ENCODE results near the gene TBX10.

TBX10 gene

GRCh38 chr11:67599149-67599548 is 40.4 kb downstream of the TBX10 start:
- TF ChIP-seq CTCF (IDR thresholded peaks at IDR 0.05) = no peak

GRCh38 chr11:67596753-67597300 is 42.7 kb downstream of the TBX10 start:
- TF ChIP-seq CTCF (IDR thresholded peaks at IDR 0.05) = no peak

- TF ChIP-seq CTCF (IDR thresholded peaks at IDR 0.05) = no peak
Observed at GRCh38 chr11:67594480-67594879, 45.1 kb downstream of the TBX10 start.

DNA sequence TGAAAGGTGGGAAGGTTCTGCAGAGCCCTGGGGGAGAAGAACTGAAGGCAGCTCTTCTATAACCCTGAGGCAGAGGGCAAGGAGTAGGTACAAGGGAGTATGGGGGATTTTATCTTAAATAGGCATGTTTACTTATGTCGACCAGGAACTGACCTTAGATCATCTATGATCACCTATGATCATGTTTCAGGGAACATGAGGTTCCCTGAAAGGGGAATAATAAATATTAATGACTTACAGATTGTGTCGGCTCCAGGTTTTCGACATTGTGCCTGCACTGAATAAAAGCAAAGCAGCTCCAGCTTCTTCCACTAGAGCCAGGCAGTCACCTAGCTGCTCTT is 46.0 kb downstream of the TBX10 start:
- TF ChIP-seq CTCF (IDR thresholded peaks at IDR 0.05) = no peak

GRCh38 chr11:67592880-67593564 is 46.5 kb downstream of the TBX10 start:
- TF ChIP-seq CTCF (IDR thresholded peaks at IDR 0.05) = no peak

- TF ChIP-seq CTCF (IDR thresholded peaks at IDR 0.05) = no peak
Observed at GRCh38 chr11:67588136-67588503, 51.4 kb downstream of the TBX10 start.

DNA sequence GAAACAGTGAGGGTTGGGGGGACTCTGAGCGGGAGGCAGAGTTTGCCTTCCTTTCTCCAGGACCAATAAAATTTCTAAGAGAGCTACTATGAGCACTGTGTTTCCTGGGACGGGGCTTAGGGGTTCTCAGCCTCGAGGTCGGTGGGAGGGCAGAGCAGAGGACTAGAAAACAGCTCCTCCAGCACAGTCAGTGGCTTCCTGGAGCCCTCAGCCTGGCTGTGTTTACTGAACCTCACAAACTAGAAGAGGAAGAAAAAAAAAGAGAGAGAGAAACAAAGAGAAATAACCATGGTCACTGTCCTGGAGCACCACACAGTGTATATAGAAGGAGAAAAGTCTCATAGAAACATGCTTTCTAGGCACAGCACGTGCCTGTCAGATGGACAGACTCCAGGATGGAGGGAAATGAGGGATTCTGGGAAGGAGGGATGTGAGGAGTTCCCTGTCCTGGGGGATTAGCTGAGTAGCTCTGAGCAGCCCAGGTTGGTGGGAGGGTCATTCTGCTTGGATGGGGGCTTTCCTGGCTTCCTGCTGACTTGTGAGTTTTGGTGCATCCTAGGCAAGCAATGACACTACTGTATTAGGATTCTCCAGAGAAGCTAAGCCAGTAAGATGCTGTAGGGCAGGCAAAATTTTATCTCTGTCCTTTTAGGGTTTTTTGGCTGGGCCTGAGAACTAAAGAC is 52.9 kb downstream of the TBX10 start:
- TF ChIP-seq CTCF (IDR thresholded peaks at IDR 0.05) = no peak
